ENCODE measurements around the gene PGLYRP3.

PGLYRP3 gene

GRCh38 chr1:153310526-153310925, 2.2 kb downstream of the PGLYRP3 start:
- no peak for DNase-seq

GRCh38 chr1:153309441-153309840, 3.3 kb downstream of the PGLYRP3 start:
- DNase-seq, result no peak

- DNase-seq, result no peak
Observed at GRCh38 chr1:153308540-153308939, 4.2 kb downstream of the PGLYRP3 start.

GRCh38 chr1:153307221-153307600, 5.5 kb downstream of the PGLYRP3 start:
- DNase-seq, result no peak

GRCh38 chr1:153306303-153307220, 6.2 kb downstream of the PGLYRP3 start:
- no peak for DNase-seq

GRCh38 chr1:153305682-153306081, 7.1 kb downstream of the PGLYRP3 start:
- no peak for DNase-seq

GRCh38 chr1:153302308-153302707, 10.4 kb downstream of the PGLYRP3 start:
- DNase-seq, result no peak

GRCh38 chr1:153293851-153294250, 18.9 kb downstream of the PGLYRP3 start:
- no peak for DNase-seq

GRCh38 chr1:153293480-153293775, 19.3 kb downstream of the PGLYRP3 start:
- no peak for DNase-seq

- no peak for DNase-seq
Observed at GRCh38 chr1:153292740-153293479, 19.8 kb downstream of the PGLYRP3 start.

GRCh38 chr1:153292185-153292584, 20.6 kb downstream of the PGLYRP3 start:
- no peak for DNase-seq

GRCh38 chr1:153291514-153291913, 21.2 kb downstream of the PGLYRP3 start:
- no peak for DNase-seq

- no peak for DNase-seq
Observed at GRCh38 chr1:153288634-153289275, 24.0 kb downstream of the PGLYRP3 start.

GRCh38 chr1:153277852-153278251, 34.9 kb downstream of the PGLYRP3 start:
- peak in 1 of 4 experiments; percentile 2 for DNase-seq

- no peak for DNase-seq
Observed at GRCh38 chr1:153272186-153272585, 40.6 kb downstream of the PGLYRP3 start.

- DNase-seq, result no peak
Observed at GRCh38 chr1:153271711-153272110, 41.0 kb downstream of the PGLYRP3 start.

- no peak for DNase-seq
Observed at GRCh38 chr1:153265457-153265856, 47.3 kb downstream of the PGLYRP3 start.

GRCh38 chr1:153262462-153263157, 50.1 kb downstream of the PGLYRP3 start:
- DNase-seq, result no peak

GRCh38 chr1:153262070-153262366, 50.7 kb downstream of the PGLYRP3 start:
- no peak for DNase-seq

GRCh38 chr1:153261281-153262069, 51.3 kb downstream of the PGLYRP3 start:
- peak in 1 of 4 experiments; percentile 14 for DNase-seq

- DNase-seq, result peak in 1 of 4 experiments; percentile 14
Observed at GRCh38 chr1:153260585-153261280, 52.0 kb downstream of the PGLYRP3 start.

- no peak for DNase-seq
Observed at GRCh38 chr1:153259387-153259786, 53.4 kb downstream of the PGLYRP3 start, which contains the start of gene LORICRIN. TSS of gene LORICRIN (plus strand) at chr1:153259687. CDS start at chr1:153260950, 1,263 bp downstream.

Data from activated naive CD4-positive, alpha-beta T cell (primary cell).